SU-DHL-6 (cell line): ENCODE measurements around the gene PARD6G.
A peak's percentile ranks its signal among the peaks of the same experiment; 100 is the strongest.

Source experiments
- H2AFZ ChIP-seq: fragments of 200-600 bp; sonication (generic); 2 replicates; pipeline ENCODE4 v1.6.1; 2014; ENCODE audit warnings: low read depth, mild to moderate bottlenecking, moderate library complexity, mixed read lengths, antibody characterized with exemption, low read length; ENCODE audit not compliant: severe bottlenecking
- H3F3A ChIP-seq: fragments of 200-600 bp; shearing (Covaris generic); 2 replicates; pipeline ENCODE4 v1.6.0; 2016; ENCODE audit warnings: antibody characterized with exemption, mild to moderate bottlenecking; ENCODE audit not compliant: insufficient read depth
- H3K27ac ChIP-seq: fragments of 200-600 bp; sonication (generic); 2 replicates; pipeline ENCODE4 v1.5.1; 2016; ENCODE audit warnings: low read depth, mild to moderate bottlenecking, low read length, moderate library complexity, mixed read lengths
- H3K27me3 ChIP-seq: fragments of 200-600 bp; sonication (generic), shearing (Covaris generic); 2 replicates; pipeline ENCODE4 v1.6.0; 2014; ENCODE audit warnings: mild to moderate bottlenecking, low read length
- H3K36me3 ChIP-seq: fragments of 200-600 bp; sonication (generic); 2 replicates; pipeline ENCODE4 v1.6.1; 2014; ENCODE audit warnings: mild to moderate bottlenecking, low read length, mixed read lengths
- H3K4me2 ChIP-seq: fragments of 300-600, 200-600 bp; shearing (Covaris generic), sonication (generic); 2 replicates; pipeline ENCODE4 v1.6.0; 2014; ENCODE audit warnings: low read length, low read depth, mild to moderate bottlenecking; ENCODE audit not compliant: poor library complexity, severe bottlenecking
- H3K4me3 ChIP-seq: fragments of 200-600 bp; sonication (generic); 2 replicates; pipeline ENCODE4 v1.5.1; 2014; ENCODE audit warnings: antibody characterized with exemption, low read length, mild to moderate bottlenecking, mixed read lengths; ENCODE audit not compliant: insufficient read depth, poor library complexity, severe bottlenecking
- H3K79me2 ChIP-seq: fragments of 200-600 bp; sonication (generic); 2 replicates; pipeline ENCODE4 v1.6.1; 2014; ENCODE audit warnings: mild to moderate bottlenecking, low read length, moderate library complexity; ENCODE audit not compliant: insufficient read depth
- H3K9ac ChIP-seq: fragments of 200-600 bp; sonication (generic); 2 replicates; pipeline ENCODE4 v1.7.0; 2014; ENCODE audit warnings: mild to moderate bottlenecking, low read length
- H3K9me2 ChIP-seq: fragments of 200-600 bp; sonication (generic); replicated peaks from 2 replicates; pipeline ENCODE4 v1.6.1; 2014; ENCODE audit warnings: low read length; ENCODE audit not compliant: insufficient read depth
- H3K9me3 ChIP-seq: fragments of 200-600 bp; sonication (generic); 2 replicates; pipeline ENCODE4 v1.6.1; 2014; ENCODE audit warnings: low read length, mixed read lengths; ENCODE audit not compliant: insufficient read depth
- H4K20me1 ChIP-seq: fragments of 200-600 bp; sonication (generic); 2 replicates; pipeline ENCODE4 v1.6.1; 2014; ENCODE audit warnings: low read depth, mild to moderate bottlenecking, antibody characterized with exemption, low read length, moderate library complexity, mixed read lengths
- CTCF ChIP-seq: fragments of 200-600 bp; sonication (generic); IDR thresholded peaks from one replicate; pipeline ENCODE4 v1.5.1; 2017; ENCODE audit warnings: antibody characterized with exemption, mild to moderate bottlenecking, low read length, moderate library complexity; ENCODE audit not compliant: insufficient read depth, poor library complexity, severe bottlenecking
- EZH2phosphoT487 ChIP-seq: fragments of 200-600 bp; sonication (generic), shearing (Covaris generic); conservative IDR thresholded peaks from 2 replicates; pipeline ENCODE4 v1.6.1; 2018; ENCODE audit warnings: mild to moderate bottlenecking, antibody characterized with exemption, low read length, moderate library complexity, mixed read lengths

PARD6G gene

GRCh38 chr18:80200932-80201672 lies 46.2 kb downstream of the PARD6G start:
- Histone ChIP-seq H3K27ac (no peak overlapping the region), H4K20me1 (no peaks in the 10 kb centered on the region), H3K9me2 (no peaks in the 10 kb centered on the region), H3K4me3 (no peak overlapping the region), H3F3A (no peaks in the 10 kb centered on the region), H3K9ac (no peak overlapping the region), H2AFZ (no peak overlapping the region), H3K27me3 (no peaks in the 10 kb centered on the region), H3K4me2 (no peak overlapping the region), H3K79me2 (no peaks in the 10 kb centered on the region), H3K36me3 (no peaks in the 10 kb centered on the region), H3K9me3 (no peaks in the 10 kb centered on the region)
- TF ChIP-seq CTCF: no peak
- TF ChIP-seq EZH2phosphoT487: no peak

GRCh38 chr18:80200171-80200931 lies 47.0 kb downstream of the PARD6G start:
- Histone ChIP-seq H3K79me2 (no peaks in the 10 kb centered on the region), H3K36me3 (no peaks in the 10 kb centered on the region), H2AFZ (no peak overlapping the region), H4K20me1 (no peaks in the 10 kb centered on the region), H3K27ac (no peak overlapping the region), H3K9me3 (no peaks in the 10 kb centered on the region), H3K4me3 (no peak overlapping the region), H3F3A (no peaks in the 10 kb centered on the region), H3K4me2 (no peak overlapping the region), H3K9me2 (no peaks in the 10 kb centered on the region), H3K27me3 (no peaks in the 10 kb centered on the region), H3K9ac (no peak overlapping the region)
- TF ChIP-seq CTCF (peak; percentile 36), EZH2phosphoT487 (no peak)

GRCh38 chr18:80198994-80199748 lies 48.1 kb downstream of the PARD6G start:
- no peaks in the 10 kb centered on the region for H3K36me3 ChIP-seq
- no peak overlapping the region for H3K4me2 ChIP-seq
- H3K9me3 ChIP-seq: no peaks in the 10 kb centered on the region
- no peak overlapping the region for H2AFZ ChIP-seq
- H3F3A ChIP-seq: no peaks in the 10 kb centered on the region
- TF ChIP-seq CTCF: no peak
- TF ChIP-seq EZH2phosphoT487: no peak
- H4K20me1 ChIP-seq: no peaks in the 10 kb centered on the region
- no peak overlapping the region for H3K4me3 ChIP-seq
- no peaks in the 10 kb centered on the region for H3K9me2 ChIP-seq
- H3K79me2 ChIP-seq: no peaks in the 10 kb centered on the region
- H3K27me3 ChIP-seq: no peaks in the 10 kb centered on the region
- no peak overlapping the region for H3K9ac ChIP-seq
- H3K27ac ChIP-seq: no peak overlapping the region
